ENCODE results near the gene SLC38A10.

DNA sequence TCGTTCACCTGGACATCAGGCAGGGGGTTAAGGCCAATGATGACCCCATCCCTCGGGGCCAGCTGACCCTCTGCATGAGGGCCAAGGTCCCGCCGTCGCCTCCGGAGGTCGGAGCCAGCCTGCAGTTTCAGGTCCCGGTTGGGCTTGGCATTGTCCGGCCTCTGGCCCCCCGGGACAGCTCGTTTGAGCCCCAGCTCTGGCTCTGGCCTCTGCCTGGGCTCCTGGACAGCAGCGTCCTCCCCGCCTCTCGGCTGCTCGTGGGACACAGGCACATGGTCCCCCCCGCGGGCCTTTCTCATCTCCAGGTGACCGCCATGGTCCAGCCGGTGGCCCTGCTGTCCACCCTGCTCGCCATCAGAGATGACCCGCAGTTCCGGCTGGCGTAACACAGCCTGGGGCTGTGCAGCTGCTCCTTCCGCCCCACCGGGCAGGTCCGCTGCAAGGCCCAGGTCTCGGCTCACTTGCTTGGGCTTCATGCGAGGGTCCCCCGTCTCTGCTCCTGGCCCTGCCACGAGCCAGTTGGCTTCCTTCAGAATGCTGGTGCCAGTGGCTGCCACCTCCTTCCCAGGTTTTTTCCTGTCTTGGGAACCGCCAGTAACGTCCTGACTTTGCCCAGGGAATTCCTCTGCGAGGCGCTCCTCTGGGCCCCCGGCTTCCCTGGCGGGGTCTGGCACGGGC, 49.3 kb downstream of the SLC38A10 start:
- TF ChIP-seq, protein P1, sequence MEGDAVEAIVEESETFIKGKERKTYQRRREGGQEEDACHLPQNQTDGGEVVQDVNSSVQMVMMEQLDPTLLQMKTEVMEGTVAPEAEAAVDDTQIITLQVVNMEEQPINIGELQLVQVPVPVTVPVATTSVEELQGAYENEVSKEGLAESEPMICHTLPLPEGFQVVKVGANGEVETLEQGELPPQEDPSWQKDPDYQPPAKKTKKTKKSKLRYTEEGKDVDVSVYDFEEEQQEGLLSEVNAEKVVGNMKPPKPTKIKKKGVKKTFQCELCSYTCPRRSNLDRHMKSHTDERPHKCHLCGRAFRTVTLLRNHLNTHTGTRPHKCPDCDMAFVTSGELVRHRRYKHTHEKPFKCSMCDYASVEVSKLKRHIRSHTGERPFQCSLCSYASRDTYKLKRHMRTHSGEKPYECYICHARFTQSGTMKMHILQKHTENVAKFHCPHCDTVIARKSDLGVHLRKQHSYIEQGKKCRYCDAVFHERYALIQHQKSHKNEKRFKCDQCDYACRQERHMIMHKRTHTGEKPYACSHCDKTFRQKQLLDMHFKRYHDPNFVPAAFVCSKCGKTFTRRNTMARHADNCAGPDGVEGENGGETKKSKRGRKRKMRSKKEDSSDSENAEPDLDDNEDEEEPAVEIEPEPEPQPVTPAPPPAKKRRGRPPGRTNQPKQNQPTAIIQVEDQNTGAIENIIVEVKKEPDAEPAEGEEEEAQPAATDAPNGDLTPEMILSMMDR (conservative IDR thresholded peaks at IDR 0.05) = no peak
- no peak for TF ChIP-seq ZFX (IDR thresholded peaks at IDR 0.05)

Data from C4-2B (cell line).